Activated CD4-positive, alpha-beta T cell treated with anti-CD3 and anti-CD28 coated beads for 36 hours (primary cell): ENCODE results near the gene TNRC6B. TPM values are rescaled to one million over a fixed set of nuclear protein-coding genes. Genes with fewer than 3 reads are reported as not detected.
A peak's percentile ranks its signal among the peaks of the same experiment; 100 is the strongest.
"Not testable (repeated sequence)": the region's sequence is repeated elsewhere in the genome, so short reads cannot be mapped to it uniquely, and the experiment has no call there.

Experiments
- ATAC-seq: fragments of 200-7000 bp; cut with Tn5 transposase; one replicate; pipeline ENCODE4 v1.10.0; 2021; ENCODE audit warnings: mild to moderate bottlenecking, moderate library complexity
- CTCF ChIA-PET: fragments of 350-600 bp; sonication (Branson Sonifier 250); formaldehyde crosslinking; loops from one replicate; lab custom pipeline; 2021; ENCODE audit warnings: antibody characterized with exemption; lab: Charles Lee
- POLR2A ChIA-PET: fragments of 350-600 bp; sonication (Branson Sonifier 250); formaldehyde crosslinking; loops from one replicate; lab custom pipeline; 2021; ENCODE audit warnings: antibody characterized with exemption, inconsistent platforms; lab: Charles Lee
- DNase-seq: peaks from one replicate; pipeline ENCODE4 v3.0.0-alpha.2; 2020
- H3K27ac Mint-ChIP-seq: one replicate; pipeline ENCODE4 v1.8.0; 2021; ENCODE audit warnings: mixed read lengths
- H3K27me3 Mint-ChIP-seq: one replicate; pipeline ENCODE4 v1.8.0; 2021; ENCODE audit warnings: mixed read lengths
- H3K36me3 Mint-ChIP-seq: one replicate; pipeline ENCODE4 v1.8.0; 2021; ENCODE audit warnings: low read depth, mixed read lengths
- H3K4me1 Mint-ChIP-seq: one replicate; pipeline ENCODE4 v1.8.0; 2021; ENCODE audit warnings: mixed read lengths
- H3K4me3 Mint-ChIP-seq: one replicate; pipeline ENCODE4 v1.8.0; 2021; ENCODE audit warnings: mild to moderate bottlenecking, moderate library complexity, mixed read lengths
- H3K9me3 Mint-ChIP-seq: one replicate; pipeline ENCODE4 v1.8.0; 2021; ENCODE audit warnings: low read depth, mixed read lengths
- intact Hi-C, 2 experiments: fragments of 100-400 bp; cut with DNase I in 1 of 2; cut with micrococcal nuclease in 1 of 2; formaldehyde crosslinking; loops; one replicate each; pipeline versions ENCODE4 v1.14.2 to v1.15.1; 2022 to 2024; cut with DNase I, micrococcal nuclease
- total RNA-seq, 2 experiments: library from RNA; stranded (reverse); gene quantifications; one replicate each; pipeline ENCODE4 v1.2.3, GENCODE V29; 2021

The TNRC6B gene
- total RNA-seq, 2 experiments from 2014 or later: 37.3 to 40.3 TPM

GRCh38 chr22:40215266-40215665 lies 37.5 kb downstream of the TNRC6B start:
- Mint-ChIP-seq H3K9me3 (no peaks in the 10 kb centered on the region), H3K4me1 (peaks cover 86% of the 10 kb centered on the region), H3K27me3 (no peaks in the 10 kb centered on the region), H3K36me3 (peaks cover 4% of the 10 kb centered on the region), H3K27ac (peak overlapping the region; percentile 92), H3K4me3 (no peak overlapping the region)
- intact Hi-C loops: loop anchor here in 1 of 2 experiments (5.0 kb wide), 2 partner anchors 38 to 132 kb away; partner anchors contain the start of genes ADSL and TNRC6B
- ChIA-PET CTCF (interaction anchor here (0.9 to 1.5 kb wide), 7 partner anchors 9 to 171 kb away, joined by 3 to 8 read pairs (median 5); no protein-coding TSS in a partner anchor), POLR2A (interaction anchor here (0.6 to 1.2 kb wide), 4 partner anchors 21 to 38 kb away, joined by 3 to 5 read pairs (median 4); no protein-coding TSS in a partner anchor)
- ATAC-seq: no peak
- no peak for DNase-seq

DNA sequence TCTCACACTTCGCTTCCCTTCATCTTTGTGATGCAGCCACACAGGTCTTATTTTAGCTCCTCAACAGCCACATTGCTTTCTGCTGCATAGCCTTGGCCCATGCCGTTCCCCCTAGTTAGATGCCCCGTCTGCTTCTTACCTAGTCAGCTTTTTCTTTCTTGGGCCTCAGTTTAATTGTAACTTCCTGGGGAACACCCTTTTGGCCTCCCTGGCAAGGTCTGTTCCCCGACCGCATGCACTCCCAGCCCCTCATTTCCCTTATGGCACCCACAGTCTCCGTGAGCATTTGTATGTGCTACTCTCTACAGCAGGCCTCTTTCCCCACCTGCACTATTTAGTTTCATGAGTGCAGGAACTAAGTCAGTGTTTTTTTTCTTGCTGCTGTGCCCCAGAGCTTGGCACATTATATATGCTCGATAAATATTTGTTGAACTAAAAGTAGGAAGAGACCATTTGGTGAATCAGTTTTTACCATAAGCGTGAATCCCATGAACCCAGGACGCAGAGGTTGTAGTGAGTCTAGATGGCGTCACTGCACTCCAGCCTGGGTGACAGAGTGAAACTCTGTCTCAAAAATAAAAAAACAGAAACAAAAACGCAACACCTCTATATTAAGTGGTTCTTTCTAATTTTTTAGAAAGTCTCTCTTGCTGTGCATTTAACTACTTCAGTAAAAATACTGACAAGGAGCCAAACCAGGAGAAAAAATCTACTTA lies 38.5 kb downstream of the TNRC6B start:
- peaks cover 85% of the 10 kb centered on the region for H3K4me1 Mint-ChIP-seq
- ChIA-PET CTCF (interaction anchor here (1.0 to 1.5 kb wide), 4 partner anchors 9 to 37 kb away, joined by 3 to 8 read pairs (median 6); no protein-coding TSS in a partner anchor), POLR2A (interaction anchor here (1.0 to 1.2 kb wide), 2 partner anchors 28 to 39 kb away, joined by 3 to 4 read pairs; no protein-coding TSS in a partner anchor)
- H3K4me3 Mint-ChIP-seq: peak overlapping the region; percentile 39
- peaks cover 7% of the 10 kb centered on the region for H3K36me3 Mint-ChIP-seq
- ATAC-seq (peak; percentile 66), DNase-seq (peak; percentile 52)
- no peaks in the 10 kb centered on the region for H3K9me3 Mint-ChIP-seq
- H3K27me3 Mint-ChIP-seq: no peaks in the 10 kb centered on the region
- peak overlapping the region; percentile 92 for H3K27ac Mint-ChIP-seq
- intact Hi-C loops: loop anchor here in 1 of 2 experiments (5.0 kb wide), 2 partner anchors 39 to 131 kb away; partner anchors contain the start of genes ADSL and TNRC6B

DNA sequence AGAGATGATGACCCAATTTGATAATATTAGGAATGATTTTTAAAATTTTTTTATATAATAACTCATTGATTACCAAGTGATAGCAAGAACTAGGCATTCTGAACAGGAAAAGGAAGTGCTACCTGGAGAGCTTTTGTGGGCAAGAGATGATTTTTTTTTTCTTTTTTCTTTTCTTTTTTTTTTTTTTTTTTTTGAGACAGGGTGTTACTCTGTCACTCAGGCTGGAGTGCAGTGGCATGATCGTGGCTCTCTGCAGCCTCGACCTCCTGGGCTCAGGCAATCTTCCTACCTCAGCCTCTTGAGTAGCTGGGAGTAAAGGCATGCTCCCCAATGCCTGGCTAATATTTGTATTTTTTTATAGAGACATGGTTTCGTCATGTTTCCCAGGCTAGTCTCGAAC lies 40.4 kb downstream of the TNRC6B start:
- peaks cover 80% of the 10 kb centered on the region for H3K4me1 Mint-ChIP-seq
- H3K36me3 Mint-ChIP-seq: peaks cover 8% of the 10 kb centered on the region
- no peaks in the 10 kb centered on the region for H3K27me3 Mint-ChIP-seq
- H3K9me3 Mint-ChIP-seq: no peaks in the 10 kb centered on the region
- ChIA-PET CTCF (interaction anchor here (0.6 to 1.0 kb wide), 3 partner anchors 27 to 37 kb away, joined by 3 read pairs; no protein-coding TSS in a partner anchor), POLR2A (no interaction called here)
- intact Hi-C loops: loop anchor here in 1 of 2 experiments (5.0 kb wide), 2 partner anchors 41 to 129 kb away; partner anchors contain the start of genes ADSL and TNRC6B
- H3K27ac Mint-ChIP-seq: peak overlapping the region; percentile 53
- DNase-seq (no peak), ATAC-seq (no peak)
- H3K4me3 Mint-ChIP-seq: no peak overlapping the region

GRCh38 chr22:40218723-40219294 lies 41.1 kb downstream of the TNRC6B start:
- ATAC-seq (no peak), DNase-seq (no peak)
- CTCF ChIA-PET: interaction anchor here (0.6 to 1.1 kb wide), 5 partner anchors 22 to 175 kb away, joined by 3 to 5 read pairs (median 3); no protein-coding TSS in a partner anchor
- no peaks in the 10 kb centered on the region for H3K9me3 Mint-ChIP-seq
- H3K4me3 Mint-ChIP-seq: no peak overlapping the region
- peak overlapping the region; percentile 53 for H3K27ac Mint-ChIP-seq
- H3K36me3 Mint-ChIP-seq: peaks cover 8% of the 10 kb centered on the region
- intact Hi-C loops: loop anchor here in 1 of 2 experiments (5.0 kb wide), 2 partner anchors 42 to 128 kb away; partner anchors contain the start of genes ADSL and TNRC6B
- H3K4me1 Mint-ChIP-seq: peaks cover 79% of the 10 kb centered on the region
- POLR2A ChIA-PET: no interaction called here
- no peaks in the 10 kb centered on the region for H3K27me3 Mint-ChIP-seq

- Mint-ChIP-seq H3K27me3 (no peaks in the 10 kb centered on the region), H3K9me3 (no peaks in the 10 kb centered on the region), H3K36me3 (peaks cover 8% of the 10 kb centered on the region), H3K4me1 (peaks cover 77% of the 10 kb centered on the region), H3K4me3 (no peak overlapping the region), H3K27ac (peak overlapping the region; percentile 4)
- ChIA-PET POLR2A (interaction anchor here (0.6 kb wide), 1 partner anchor 92 kb away, joined by 3 read pairs; no protein-coding TSS in a partner anchor), CTCF (interaction anchor here (0.6 to 1.2 kb wide), 4 partner anchors 18 to 56 kb away, joined by 3 read pairs; no protein-coding TSS in a partner anchor)
- ATAC-seq (no peak), DNase-seq (no peak)
- intact Hi-C loops: no loop called here
Observed at GRCh38 chr22:40220316-40221054, 42.8 kb downstream of the TNRC6B start.

GRCh38 chr22:40221055-40221414 lies 43.3 kb downstream of the TNRC6B start:
- Mint-ChIP-seq H3K4me3 (no peak overlapping the region), H3K36me3 (peaks cover 8% of the 10 kb centered on the region), H3K9me3 (no peaks in the 10 kb centered on the region), H3K27me3 (no peaks in the 10 kb centered on the region), H3K4me1 (peaks cover 75% of the 10 kb centered on the region), H3K27ac (peak overlapping the region; percentile 39)
- CTCF ChIA-PET: interaction anchor here (0.6 to 1.2 kb wide), 2 partner anchors 19 to 21 kb away, joined by 3 read pairs; no protein-coding TSS in a partner anchor
- intact Hi-C loops: no loop called here
- POLR2A ChIA-PET: no interaction called here
- ATAC-seq (no peak), DNase-seq (no peak)

DNA sequence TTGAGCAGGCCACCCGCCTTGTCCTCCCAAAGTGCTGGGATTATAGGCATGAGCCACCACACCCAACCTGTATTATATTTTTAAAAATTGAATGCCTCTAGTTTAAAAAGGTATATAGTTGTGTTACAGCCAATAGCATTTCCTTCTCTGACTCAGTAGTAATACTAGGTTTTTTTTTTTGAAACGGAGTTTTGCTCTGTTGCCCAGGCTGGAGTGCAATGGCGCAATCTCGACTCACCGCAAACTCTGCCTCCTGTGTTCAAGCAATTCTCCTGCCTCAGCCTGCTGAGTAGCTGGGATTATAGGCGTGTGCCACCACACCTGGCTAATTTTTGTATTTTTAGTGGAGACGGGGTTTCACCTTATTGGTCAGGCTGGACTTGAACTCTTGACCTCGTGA lies 45.3 kb downstream of the TNRC6B start:
- POLR2A ChIA-PET, H3K4me3 Mint-ChIP-seq, ATAC-seq, H3K36me3 Mint-ChIP-seq, H3K9me3 Mint-ChIP-seq, DNase-seq, H3K27me3 Mint-ChIP-seq, H3K27ac Mint-ChIP-seq, intact Hi-C loops: not testable (repeated sequence)
- CTCF ChIA-PET: interaction anchor here (0.6 to 1.7 kb wide), 2 partner anchors 10 to 22 kb away, joined by 3 to 5 read pairs; no protein-coding TSS in a partner anchor
- H3K4me1 Mint-ChIP-seq: peaks cover 67% of the 10 kb centered on the region

DNA sequence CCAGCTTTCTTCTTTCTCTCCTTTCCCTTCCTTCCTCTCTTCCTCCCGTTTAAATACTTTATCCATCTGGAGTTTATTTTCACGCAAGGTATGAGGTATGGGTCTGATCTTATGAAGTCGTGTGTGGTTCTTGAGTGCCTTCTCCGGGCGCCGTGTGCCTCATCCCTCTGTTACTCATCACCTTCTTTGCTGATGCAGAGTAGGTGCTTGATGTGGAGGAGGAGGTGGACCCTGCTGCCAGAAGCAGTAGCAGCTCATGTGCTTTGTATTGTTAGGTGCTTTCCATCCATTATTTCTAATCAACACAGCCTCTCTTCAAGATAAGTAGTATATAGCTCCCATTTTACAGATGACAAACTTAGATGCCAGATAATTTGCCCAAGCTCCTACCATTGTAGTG lies 47.0 kb downstream of the TNRC6B start:
- ChIA-PET POLR2A (interaction anchor here (1.9 kb wide), 1 partner anchor 180 kb away, joined by 4 read pairs; no protein-coding TSS in a partner anchor), CTCF (interaction anchor here (0.6 to 2.1 kb wide), 9 partner anchors 9 to 185 kb away, joined by 3 to 7 read pairs (median 3); partner anchors contain the start of gene TNRC6B)
- ATAC-seq (peak; percentile 99), DNase-seq (peak; percentile 78)
- Mint-ChIP-seq H3K36me3 (peaks cover 14% of the 10 kb centered on the region), H3K27ac (peak overlapping the region; percentile 85), H3K4me3 (peak overlapping the region; percentile 45), H3K27me3 (no peaks in the 10 kb centered on the region), H3K4me1 (peaks cover 56% of the 10 kb centered on the region), H3K9me3 (no peaks in the 10 kb centered on the region)
- intact Hi-C loops: no loop called here

GRCh38 chr22:40226620-40227019 lies 48.9 kb downstream of the TNRC6B start:
- no peak for ATAC-seq
- Mint-ChIP-seq H3K27me3 (no peaks in the 10 kb centered on the region), H3K4me1 (peaks cover 38% of the 10 kb centered on the region), H3K36me3 (peaks cover 15% of the 10 kb centered on the region), H3K9me3 (no peaks in the 10 kb centered on the region), H3K4me3 (no peak overlapping the region), H3K27ac (no peak overlapping the region)
- ChIA-PET POLR2A (no interaction called here), CTCF (no interaction called here)
- intact Hi-C loops: no loop called here
- no peak for DNase-seq

DNA sequence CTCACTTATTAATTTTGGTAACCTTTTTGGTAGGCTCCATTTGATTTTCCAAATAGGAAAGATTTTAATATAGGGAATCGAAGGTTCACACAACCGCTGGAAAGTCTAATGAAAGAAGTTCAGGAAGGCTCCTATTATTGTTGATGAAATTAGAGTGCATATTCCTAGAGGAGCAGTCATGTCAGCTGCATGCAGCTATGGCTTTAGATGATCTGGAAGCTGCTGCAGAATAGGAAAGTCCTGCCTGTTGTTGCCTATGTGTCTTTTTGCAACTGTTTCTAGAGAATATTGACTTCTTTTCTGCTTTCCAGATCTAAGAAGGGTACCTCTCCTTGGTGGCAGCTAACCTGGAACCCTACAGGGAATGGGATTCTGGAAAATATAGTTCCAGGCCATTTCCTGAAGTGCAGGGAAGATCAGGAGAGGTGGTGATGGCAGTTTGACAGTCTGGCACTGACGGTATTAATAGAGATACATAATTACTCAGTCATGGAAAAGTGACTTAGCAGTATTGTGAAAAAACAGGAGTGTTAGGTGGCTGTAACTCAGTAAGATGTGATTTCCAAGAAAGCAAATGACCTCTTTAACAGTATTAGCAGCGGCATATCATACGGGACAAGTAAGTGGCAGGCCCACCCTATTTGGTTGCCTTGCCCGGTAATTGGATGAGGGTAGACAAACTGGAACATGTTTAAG lies 54.0 kb downstream of the TNRC6B start:
- ChIA-PET CTCF (interaction anchor here (0.8 to 1.0 kb wide), 2 partner anchors 38 to 591 kb away, joined by 3 to 4 read pairs; no protein-coding TSS in a partner anchor), POLR2A (interaction anchor here (0.6 kb wide), 1 partner anchor 188 kb away, joined by 3 read pairs; no protein-coding TSS in a partner anchor)
- Mint-ChIP-seq H3K27ac (no peak overlapping the region), H3K27me3 (no peaks in the 10 kb centered on the region), H3K4me1 (peaks cover 24% of the 10 kb centered on the region), H3K36me3 (peaks cover 19% of the 10 kb centered on the region), H3K4me3 (no peak overlapping the region), H3K9me3 (no peaks in the 10 kb centered on the region)
- intact Hi-C loops: no loop called here
- DNase-seq: no peak
- no peak for ATAC-seq
